ENCODE data around the gene ZNF618. TPM values are rescaled to one million over a fixed set of nuclear protein-coding genes. Genes with fewer than 3 reads are reported as not detected.

Gene ZNF618
- polyA plus RNA-seq, 1 donor (not counting 4 experiments of a cell fraction or from before 2014, with no cell fraction given): 2.5 TPM

DNA sequence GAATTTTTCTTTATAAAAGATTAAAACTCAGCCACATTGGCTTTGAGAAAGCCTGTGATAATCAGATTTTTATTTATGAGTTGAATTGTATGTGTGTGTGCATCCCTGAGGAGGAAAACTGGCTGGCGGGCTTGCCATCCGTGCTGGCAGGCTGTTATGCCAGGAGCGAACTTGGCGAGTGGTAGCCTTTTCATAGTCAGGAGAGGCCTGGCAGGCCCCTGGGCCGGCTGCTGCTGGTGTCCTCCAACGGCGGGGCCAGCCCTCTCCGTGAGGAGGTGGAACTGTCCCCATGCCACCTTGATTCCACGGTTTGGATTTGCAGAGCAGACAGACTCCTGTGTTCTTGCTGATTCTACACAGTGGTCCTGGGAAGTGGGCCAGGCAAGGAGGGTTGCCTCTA, 43.3 kb downstream of the ZNF618 start:
- Histone ChIP-seq H3K27me3 (ENCODE audit: control insufficient read depth, extremely low read depth, insufficient read depth, low read length) (no peaks in the 10 kb centered on the region), H3K9me1 (ENCODE audit: control insufficient read depth, extremely low read depth, insufficient read depth, low read length) (no peaks in the 10 kb centered on the region), H3K79me2 (ENCODE audit: control insufficient read depth, insufficient read depth, low read length) (no peaks in the 10 kb centered on the region), H3K4me3 (ENCODE audit: control insufficient read depth in 2 of 3, extremely low read depth in 1 of 3, insufficient read depth in 2 of 3, low read depth in 1 of 3, low read length in 3 of 3) (no peak overlapping the region), H3K9ac (ENCODE audit: control insufficient read depth, extremely low read depth, insufficient read depth, low read length) (no peak overlapping the region), H3K27ac (ENCODE audit: control insufficient read depth, insufficient read depth, low read length) (no peak overlapping the region), H3K4me1 (ENCODE audit: control insufficient read depth, extremely low read depth, insufficient read depth, low read length) (no peaks in the 10 kb centered on the region), H4K20me1 (ENCODE audit: control insufficient read depth, extremely low read depth, insufficient read depth, low read length) (no peaks in the 10 kb centered on the region), H3K9me3 (ENCODE audit: control insufficient read depth, low read depth, low read length) (no peaks in the 10 kb centered on the region), H2AFZ (ENCODE audit: control insufficient read depth, low read length) (no peak overlapping the region), H3K36me3 (ENCODE audit: control insufficient read depth in 2 of 2, extremely low read depth in 1 of 2, insufficient read depth in 2 of 2, low read length in 2 of 2) (peaks cover 0 to 1% of the 10 kb centered on the region in 2 experiments), H3K4me2 (ENCODE audit: control insufficient read depth, extremely low read depth, insufficient read depth, low read depth, low read length) (no peak overlapping the region)
- DNase-seq (ENCODE audit: low read depth, low spot score): no peak
- dilution Hi-C loops (cut with MboI; ENCODE audit: extremely low pct_ligation_motif_present, low sequenced_read_pairs): no loop called here
- FAIRE-seq: no peak
- TF ChIP-seq, protein P1, sequence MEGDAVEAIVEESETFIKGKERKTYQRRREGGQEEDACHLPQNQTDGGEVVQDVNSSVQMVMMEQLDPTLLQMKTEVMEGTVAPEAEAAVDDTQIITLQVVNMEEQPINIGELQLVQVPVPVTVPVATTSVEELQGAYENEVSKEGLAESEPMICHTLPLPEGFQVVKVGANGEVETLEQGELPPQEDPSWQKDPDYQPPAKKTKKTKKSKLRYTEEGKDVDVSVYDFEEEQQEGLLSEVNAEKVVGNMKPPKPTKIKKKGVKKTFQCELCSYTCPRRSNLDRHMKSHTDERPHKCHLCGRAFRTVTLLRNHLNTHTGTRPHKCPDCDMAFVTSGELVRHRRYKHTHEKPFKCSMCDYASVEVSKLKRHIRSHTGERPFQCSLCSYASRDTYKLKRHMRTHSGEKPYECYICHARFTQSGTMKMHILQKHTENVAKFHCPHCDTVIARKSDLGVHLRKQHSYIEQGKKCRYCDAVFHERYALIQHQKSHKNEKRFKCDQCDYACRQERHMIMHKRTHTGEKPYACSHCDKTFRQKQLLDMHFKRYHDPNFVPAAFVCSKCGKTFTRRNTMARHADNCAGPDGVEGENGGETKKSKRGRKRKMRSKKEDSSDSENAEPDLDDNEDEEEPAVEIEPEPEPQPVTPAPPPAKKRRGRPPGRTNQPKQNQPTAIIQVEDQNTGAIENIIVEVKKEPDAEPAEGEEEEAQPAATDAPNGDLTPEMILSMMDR (optimal IDR thresholded peaks at IDR 0.05 in 1 of 3, IDR thresholded peaks at IDR 0.05 in 1 of 3, conservative IDR thresholded peaks at IDR 0.05 in 1 of 3; ENCODE audit: extremely low read depth in 1 of 3, insufficient read depth in 2 of 3, low read length in 3 of 3): no peak
- TF ChIP-seq EZH2 (IDR thresholded peaks at IDR 0.05; ENCODE audit: low read length): no peak

DNA sequence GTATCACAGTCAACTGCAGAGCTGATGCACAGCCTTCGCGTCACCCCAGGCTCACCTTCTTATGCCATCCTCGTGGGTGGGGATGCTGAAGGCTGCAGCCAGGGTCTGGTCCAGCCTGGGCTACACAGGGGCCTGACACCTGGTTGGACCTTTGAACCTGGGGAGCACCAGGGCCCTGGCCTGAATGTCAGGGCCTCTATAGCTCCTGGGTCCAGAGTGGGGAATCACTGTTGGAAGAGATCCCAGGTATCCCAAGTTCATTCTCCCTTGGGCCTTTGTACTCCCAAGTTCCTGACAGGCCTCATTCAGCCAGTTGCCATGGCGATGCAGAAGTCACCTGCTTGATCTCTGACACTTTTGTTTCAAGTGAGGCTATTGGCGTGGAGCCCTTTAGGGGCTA, 43.8 kb downstream of the ZNF618 start:
- Histone ChIP-seq H3K4me3 (ENCODE audit: control insufficient read depth in 2 of 3, extremely low read depth in 1 of 3, insufficient read depth in 2 of 3, low read depth in 1 of 3, low read length in 3 of 3) (no peak overlapping the region), H3K79me2 (ENCODE audit: control insufficient read depth, insufficient read depth, low read length) (no peaks in the 10 kb centered on the region), H4K20me1 (ENCODE audit: control insufficient read depth, extremely low read depth, insufficient read depth, low read length) (no peaks in the 10 kb centered on the region), H3K27me3 (ENCODE audit: control insufficient read depth, extremely low read depth, insufficient read depth, low read length) (no peaks in the 10 kb centered on the region), H3K27ac (ENCODE audit: control insufficient read depth, insufficient read depth, low read length) (no peak overlapping the region), H3K9ac (ENCODE audit: control insufficient read depth, extremely low read depth, insufficient read depth, low read length) (no peak overlapping the region), H3K36me3 (ENCODE audit: control insufficient read depth in 2 of 2, extremely low read depth in 1 of 2, insufficient read depth in 2 of 2, low read length in 2 of 2) (peaks cover 0 to 1% of the 10 kb centered on the region in 2 experiments), H2AFZ (ENCODE audit: control insufficient read depth, low read length) (no peak overlapping the region), H3K4me1 (ENCODE audit: control insufficient read depth, extremely low read depth, insufficient read depth, low read length) (no peaks in the 10 kb centered on the region), H3K9me3 (ENCODE audit: control insufficient read depth, low read depth, low read length) (no peaks in the 10 kb centered on the region), H3K9me1 (ENCODE audit: control insufficient read depth, extremely low read depth, insufficient read depth, low read length) (no peaks in the 10 kb centered on the region), H3K4me2 (ENCODE audit: control insufficient read depth, extremely low read depth, insufficient read depth, low read depth, low read length) (no peak overlapping the region)
- no peak for FAIRE-seq
- no peak for DNase-seq (ENCODE audit: low read depth, low spot score)
- dilution Hi-C loops (cut with MboI; ENCODE audit: extremely low pct_ligation_motif_present, low sequenced_read_pairs): no loop called here
- no peak for TF ChIP-seq EZH2 (IDR thresholded peaks at IDR 0.05; ENCODE audit: low read length)
- TF ChIP-seq, protein P1 (optimal IDR thresholded peaks at IDR 0.05 in 1 of 3, IDR thresholded peaks at IDR 0.05 in 1 of 3, conservative IDR thresholded peaks at IDR 0.05 in 1 of 3; ENCODE audit: extremely low read depth in 1 of 3, insufficient read depth in 2 of 3, low read length in 3 of 3): no peak
